Glomerular visceral epithelial cell (primary cell): ENCODE measurements around the gene LTBP2.
"Not testable (repeated sequence)": the region's sequence is repeated elsewhere in the genome, so short reads cannot be mapped to it uniquely, and the experiment has no call there.

Experiments
- DNase-seq: peaks from one replicate; pipeline ENCODE4 v3.0.0-alpha.2; 2016; ENCODE audit errors: extremely low spot score

Gene LTBP2

GRCh38 chr14:74482571-74482970 is 129.5 kb downstream of the LTBP2 start:
- DNase-seq, result no peak

- DNase-seq, result no peak
Measured at GRCh38 chr14:74480046-74480445, 132.0 kb downstream of the LTBP2 start.

GRCh38 chr14:74478996-74479635 is 132.9 kb downstream of the LTBP2 start:
- DNase-seq, result no peak

- DNase-seq, result no peak
Measured at GRCh38 chr14:74476607-74477006, 135.4 kb downstream of the LTBP2 start.

GRCh38 chr14:74476107-74476506 is 135.9 kb downstream of the LTBP2 start:
- DNase-seq, result no peak

- peak; percentile 52 for DNase-seq
Measured at GRCh38 chr14:74475678-74476077, 136.4 kb downstream of the LTBP2 start.

GRCh38 chr14:74474376-74474775 is 137.7 kb downstream of the LTBP2 start:
- DNase-seq, result no peak

GRCh38 chr14:74472601-74473000 is 139.4 kb downstream of the LTBP2 start:
- DNase-seq, result no peak

GRCh38 chr14:74469548-74470518 is 142.2 kb downstream of the LTBP2 start:
- DNase-seq, result no peak

- no peak for DNase-seq
Measured at GRCh38 chr14:74468513-74468912, 143.5 kb downstream of the LTBP2 start.

GRCh38 chr14:74465335-74465734 is 146.7 kb downstream of the LTBP2 start:
- no peak for DNase-seq

GRCh38 chr14:74464785-74465184 is 147.3 kb downstream of the LTBP2 start:
- no peak for DNase-seq

- DNase-seq, result no peak
Measured at GRCh38 chr14:74463697-74464096, 148.3 kb downstream of the LTBP2 start.

GRCh38 chr14:74462993-74463392 is 149.0 kb downstream of the LTBP2 start:
- no peak for DNase-seq

- no peak for DNase-seq
Measured at GRCh38 chr14:74459976-74460375, 152.1 kb downstream of the LTBP2 start.

GRCh38 chr14:74459289-74459946 is 152.6 kb downstream of the LTBP2 start:
- peak; percentile 63 for DNase-seq

- no peak for DNase-seq
Measured at GRCh38 chr14:74457565-74457895, 154.5 kb downstream of the LTBP2 start.

GRCh38 chr14:74456684-74457564 is 155.1 kb downstream of the LTBP2 start:
- no peak for DNase-seq

- not testable (repeated sequence) for DNase-seq
Measured at GRCh38 chr14:74454397-74454796, 157.6 kb downstream of the LTBP2 start.
